ENCODE results near the gene CCDC180.

The CCDC180 gene

DNA sequence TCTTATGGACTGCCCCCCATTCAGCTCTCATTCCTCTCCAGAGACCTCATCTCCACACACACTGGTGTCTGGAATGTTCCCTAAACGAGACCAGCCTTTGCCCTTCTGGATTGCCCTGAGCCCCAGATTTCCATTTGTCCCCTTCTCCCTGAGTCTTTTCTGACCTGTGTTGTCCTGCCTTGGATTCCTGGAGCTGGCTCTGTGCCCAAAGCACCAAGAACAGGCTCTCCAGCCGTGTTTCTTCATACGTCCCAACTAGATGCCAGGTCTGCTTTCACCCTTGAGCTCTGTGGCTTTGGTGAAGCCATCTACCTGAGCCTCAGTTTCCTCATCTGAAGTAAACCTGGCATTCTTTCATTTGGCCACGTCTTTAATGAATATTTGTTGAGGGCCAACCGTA is 6.3 kb downstream of the CCDC180 start:
- Histone ChIP-seq H3K4me3 (no peak overlapping the region), H3K9me3 (ENCODE audit: low read depth, low read length) (no peaks in the 10 kb centered on the region), H3K36me3 (ENCODE audit: insufficient read depth, low read length) (no peaks in the 10 kb centered on the region; the same call in 1 of the 2 replicates), H3K9ac (ENCODE audit: insufficient read length) (no peak overlapping the region), H3K27ac (no peak overlapping the region)
- DNase-seq (ENCODE audit: low read depth, low spot score) = no peak
- no peak for TF ChIP-seq POLR2AphosphoS5 (IDR thresholded peaks at IDR 0.05; ENCODE audit: borderline replicate concordance, low read depth, low read length)
- no peak for TF ChIP-seq EZH2 (IDR thresholded peaks at IDR 0.05)
- TF ChIP-seq FOXP2 (optimal IDR thresholded peaks at IDR 0.05; ENCODE audit: control extremely low read depth, extremely low read length, insufficient read depth) = no peak

DNA sequence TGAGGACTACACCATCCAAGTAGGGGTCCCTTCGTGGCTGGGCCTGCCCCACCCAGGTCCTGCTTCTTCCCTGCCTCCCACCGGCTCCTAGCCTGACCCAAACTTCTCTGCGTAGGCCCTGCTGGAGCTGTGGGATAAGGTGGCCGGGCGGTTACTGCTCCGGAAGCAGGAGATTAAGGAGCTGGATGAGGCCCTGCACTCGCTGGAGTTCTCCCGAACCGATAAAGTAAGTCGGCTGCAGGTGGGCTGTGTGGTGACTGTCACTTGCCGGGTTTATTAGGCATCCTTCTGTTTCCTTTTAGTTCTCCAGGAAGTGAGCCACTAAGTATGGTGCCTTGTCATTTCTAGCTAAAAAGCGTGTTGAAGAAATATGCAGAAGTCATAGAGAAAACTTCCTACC is 7.0 kb downstream of the CCDC180 start:
- TF ChIP-seq POLR2AphosphoS5 (IDR thresholded peaks at IDR 0.05; ENCODE audit: borderline replicate concordance, low read depth, low read length) = no peak
- TF ChIP-seq EZH2 (IDR thresholded peaks at IDR 0.05) = no peak
- TF ChIP-seq FOXP2 (optimal IDR thresholded peaks at IDR 0.05; ENCODE audit: control extremely low read depth, extremely low read length, insufficient read depth) = no peak
- no peaks in the 10 kb centered on the region for H3K9me3 ChIP-seq (ENCODE audit: low read depth, low read length)
- H3K36me3 ChIP-seq (ENCODE audit: insufficient read depth, low read length) = no peaks in the 10 kb centered on the region; the same call in 1 of the 2 replicates
- no peak overlapping the region for H3K4me3 ChIP-seq
- no peak overlapping the region for H3K27ac ChIP-seq
- H3K9ac ChIP-seq (ENCODE audit: insufficient read length) = no peak overlapping the region
- no peak for DNase-seq (ENCODE audit: low read depth, low spot score)

DNA sequence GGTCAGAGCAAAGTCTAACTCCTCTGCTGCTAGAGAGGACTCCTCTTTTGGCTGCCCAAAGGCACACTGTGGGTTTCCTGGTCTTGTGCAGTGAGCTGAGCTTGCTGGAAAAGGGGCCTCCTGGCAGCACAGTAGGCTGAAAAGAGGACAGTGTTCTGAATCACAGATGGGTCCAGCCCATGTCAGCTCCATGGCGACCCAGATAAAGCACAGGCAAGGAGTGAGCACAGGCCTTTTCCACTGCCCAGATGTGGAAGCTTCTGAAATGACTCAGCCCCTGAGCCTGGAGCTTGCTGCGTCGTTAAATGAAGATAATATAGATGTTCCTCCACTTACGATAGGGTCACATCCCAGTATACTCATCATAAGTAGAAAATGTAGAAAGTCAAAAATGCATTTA is 8.1 kb downstream of the CCDC180 start:
- Histone ChIP-seq H3K27ac (no peak overlapping the region), H3K36me3 (ENCODE audit: insufficient read depth, low read length) (no peaks in the 10 kb centered on the region; the same call in 1 of the 2 replicates), H3K9me3 (ENCODE audit: low read depth, low read length) (no peaks in the 10 kb centered on the region), H3K9ac (ENCODE audit: insufficient read length) (no peak overlapping the region), H3K4me3 (no peak overlapping the region)
- no peak for TF ChIP-seq FOXP2 (optimal IDR thresholded peaks at IDR 0.05; ENCODE audit: control extremely low read depth, extremely low read length, insufficient read depth)
- TF ChIP-seq POLR2AphosphoS5 (IDR thresholded peaks at IDR 0.05; ENCODE audit: borderline replicate concordance, low read depth, low read length) = no peak
- TF ChIP-seq EZH2 (IDR thresholded peaks at IDR 0.05) = no peak
- DNase-seq (ENCODE audit: low read depth, low spot score) = no peak

DNA sequence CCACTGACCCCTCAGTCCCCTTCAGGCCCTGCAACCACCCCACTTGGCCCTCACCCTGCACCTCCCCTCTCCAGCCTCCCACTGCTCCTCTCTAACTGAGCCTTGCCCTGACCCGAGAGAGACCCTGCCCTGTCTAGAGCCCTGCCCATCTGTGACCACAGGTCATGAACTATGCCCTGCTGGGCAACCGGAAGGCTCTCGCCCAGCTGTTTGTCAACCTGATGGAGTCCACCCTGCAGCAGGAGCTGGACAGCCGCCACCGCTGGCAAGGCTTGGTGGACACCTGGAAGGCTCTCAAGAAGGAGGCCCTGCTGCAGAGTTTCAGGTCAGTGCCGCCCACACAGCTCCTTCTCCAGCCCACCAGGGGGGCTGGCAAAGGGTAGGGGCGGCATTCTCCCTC is 9.4 kb downstream of the CCDC180 start:
- H3K27ac ChIP-seq = no peak overlapping the region
- TF ChIP-seq POLR2AphosphoS5 (IDR thresholded peaks at IDR 0.05; ENCODE audit: borderline replicate concordance, low read depth, low read length) = no peak
- no peak for TF ChIP-seq EZH2 (IDR thresholded peaks at IDR 0.05)
- TF ChIP-seq FOXP2 (optimal IDR thresholded peaks at IDR 0.05; ENCODE audit: control extremely low read depth, extremely low read length, insufficient read depth) = no peak
- H3K36me3 ChIP-seq (ENCODE audit: insufficient read depth, low read length) = no peaks in the 10 kb centered on the region; the same call in 1 of the 2 replicates
- H3K4me3 ChIP-seq = no peak overlapping the region
- H3K9ac ChIP-seq (ENCODE audit: insufficient read length) = no peak overlapping the region
- H3K9me3 ChIP-seq (ENCODE audit: low read depth, low read length) = no peaks in the 10 kb centered on the region
- DNase-seq (ENCODE audit: low read depth, low spot score) = no peak

DNA sequence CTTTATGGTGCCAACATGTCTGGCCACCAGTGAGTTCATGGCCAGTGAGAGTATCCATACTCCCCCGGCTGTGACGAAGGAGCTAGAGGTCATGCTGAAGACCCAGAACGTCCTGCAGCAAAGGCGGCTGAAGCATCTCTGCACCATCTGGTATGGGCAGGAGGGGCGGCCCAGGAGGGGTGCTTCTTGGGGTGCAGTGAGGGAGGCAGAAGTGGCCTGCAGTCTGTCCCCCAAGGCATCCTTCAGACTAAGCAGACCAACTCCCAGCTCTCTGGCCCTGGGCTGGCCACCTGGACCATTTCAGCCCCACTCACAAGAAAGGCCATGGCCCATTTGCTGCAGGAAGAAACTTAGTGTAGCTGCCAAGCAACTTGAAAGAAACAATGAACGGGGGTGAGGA is 11.0 kb downstream of the CCDC180 start:
- no peak overlapping the region for H3K4me3 ChIP-seq
- H3K9me3 ChIP-seq (ENCODE audit: low read depth, low read length) = no peaks in the 10 kb centered on the region
- no peak overlapping the region for H3K27ac ChIP-seq
- TF ChIP-seq POLR2AphosphoS5 (IDR thresholded peaks at IDR 0.05; ENCODE audit: borderline replicate concordance, low read depth, low read length) (no peak), EZH2 (IDR thresholded peaks at IDR 0.05) (no peak), FOXP2 (optimal IDR thresholded peaks at IDR 0.05; ENCODE audit: control extremely low read depth, extremely low read length, insufficient read depth) (no peak)
- no peak overlapping the region for H3K9ac ChIP-seq (ENCODE audit: insufficient read length)
- no peaks in the 10 kb centered on the region; the same call in 1 of the 2 replicates for H3K36me3 ChIP-seq (ENCODE audit: insufficient read depth, low read length)
- DNase-seq (ENCODE audit: low read depth, low spot score) = no peak

DNA sequence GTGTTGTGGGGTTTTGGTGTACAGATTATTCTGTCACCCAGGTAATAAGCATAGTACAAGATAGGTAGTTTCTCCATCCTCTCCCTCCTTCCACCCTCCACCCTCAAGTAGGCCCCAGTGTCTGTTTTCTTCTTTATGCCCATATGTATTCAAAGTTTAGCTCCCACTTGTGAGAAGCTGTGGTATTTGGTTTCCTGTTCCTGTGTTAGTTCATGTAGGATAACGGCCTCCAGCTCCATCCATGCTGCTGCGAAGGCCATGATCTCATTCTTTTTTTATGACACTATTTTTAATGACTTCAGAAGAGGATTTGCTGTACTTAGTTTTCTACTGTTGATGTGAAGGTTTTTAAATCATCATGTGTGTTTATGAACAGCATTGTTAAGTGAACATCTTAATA is 11.9 kb downstream of the CCDC180 start:
- Histone ChIP-seq H3K36me3 (ENCODE audit: insufficient read depth, low read length) (no peaks in the 10 kb centered on the region; the same call in 1 of the 2 replicates), H3K27ac (no peak overlapping the region), H3K9ac (ENCODE audit: insufficient read length) (no peak overlapping the region), H3K9me3 (ENCODE audit: low read depth, low read length) (no peaks in the 10 kb centered on the region), H3K4me3 (no peak overlapping the region)
- no peak for TF ChIP-seq POLR2AphosphoS5 (IDR thresholded peaks at IDR 0.05; ENCODE audit: borderline replicate concordance, low read depth, low read length)
- no peak for TF ChIP-seq EZH2 (IDR thresholded peaks at IDR 0.05)
- TF ChIP-seq FOXP2 (optimal IDR thresholded peaks at IDR 0.05; ENCODE audit: control extremely low read depth, extremely low read length, insufficient read depth) = no peak
- no peak for DNase-seq (ENCODE audit: low read depth, low spot score)

DNA sequence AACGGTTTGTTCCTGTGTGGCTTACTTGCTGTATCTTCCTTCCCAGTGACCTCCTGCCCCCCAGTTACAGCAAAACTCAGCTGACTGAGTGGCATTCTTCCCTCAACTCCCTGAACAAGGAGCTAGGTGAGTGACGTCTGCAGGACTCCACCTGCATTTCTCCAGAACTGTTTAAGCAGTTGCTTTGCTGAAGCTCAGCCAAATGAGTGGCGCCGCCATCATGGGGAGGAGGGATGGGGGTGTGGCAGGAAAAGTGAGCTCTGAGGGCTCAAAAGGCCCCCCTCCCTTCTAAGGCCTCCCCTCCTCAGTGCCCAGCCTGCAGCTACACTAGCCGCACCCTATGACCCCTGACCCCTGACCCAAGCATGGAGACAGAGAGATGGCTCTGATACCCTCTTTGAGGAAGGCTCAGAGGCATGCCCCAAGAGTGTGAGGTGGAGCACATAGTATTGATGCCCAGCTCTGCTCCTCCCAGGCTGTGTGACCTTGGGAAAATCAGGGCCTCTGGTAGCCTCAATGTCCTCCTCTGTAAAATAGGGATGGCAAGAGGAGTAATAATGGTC is 12.7 kb downstream of the CCDC180 start:
- H3K4me3 ChIP-seq = no peak overlapping the region
- DNase-seq (ENCODE audit: low read depth, low spot score) = no peak
- H3K9me3 ChIP-seq (ENCODE audit: low read depth, low read length) = no peaks in the 10 kb centered on the region
- TF ChIP-seq POLR2AphosphoS5 (IDR thresholded peaks at IDR 0.05; ENCODE audit: borderline replicate concordance, low read depth, low read length) (no peak), FOXP2 (optimal IDR thresholded peaks at IDR 0.05; ENCODE audit: control extremely low read depth, extremely low read length, insufficient read depth) (no peak), EZH2 (IDR thresholded peaks at IDR 0.05) (no peak)
- H3K9ac ChIP-seq (ENCODE audit: insufficient read length) = no peak overlapping the region
- no peak overlapping the region for H3K27ac ChIP-seq
- no peaks in the 10 kb centered on the region for H3K36me3 ChIP-seq (ENCODE audit: insufficient read depth, low read length)

DNA sequence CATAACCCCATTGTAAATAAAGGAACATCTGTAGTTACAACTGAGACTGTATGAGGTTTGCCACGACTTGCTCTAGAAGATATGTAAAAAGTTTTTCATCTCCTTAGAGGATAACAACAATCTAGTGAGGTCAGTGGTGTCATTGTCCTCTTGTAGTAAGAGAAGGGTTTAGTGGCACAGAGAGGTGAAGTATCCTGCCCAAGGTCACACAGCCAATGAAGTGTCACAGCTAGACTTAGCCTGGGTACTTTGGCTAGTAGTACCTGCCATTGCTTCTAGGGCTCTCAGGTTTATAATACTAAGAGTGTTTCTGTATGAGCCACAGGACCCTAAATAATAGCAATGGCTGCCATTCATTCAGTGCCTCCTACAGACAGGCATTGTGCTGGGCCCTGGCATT is 13.8 kb downstream of the CCDC180 start:
- no peaks in the 10 kb centered on the region for H3K36me3 ChIP-seq (ENCODE audit: insufficient read depth, low read length)
- no peak overlapping the region for H3K27ac ChIP-seq
- DNase-seq (ENCODE audit: low read depth, low spot score) = no peak
- H3K9ac ChIP-seq (ENCODE audit: insufficient read length) = no peak overlapping the region
- no peak overlapping the region for H3K4me3 ChIP-seq
- TF ChIP-seq FOXP2 (optimal IDR thresholded peaks at IDR 0.05; ENCODE audit: control extremely low read depth, extremely low read length, insufficient read depth) = no peak
- TF ChIP-seq EZH2 (IDR thresholded peaks at IDR 0.05) = no peak
- no peak for TF ChIP-seq POLR2AphosphoS5 (IDR thresholded peaks at IDR 0.05; ENCODE audit: borderline replicate concordance, low read depth, low read length)
- H3K9me3 ChIP-seq (ENCODE audit: low read depth, low read length) = no peaks in the 10 kb centered on the region

DNA sequence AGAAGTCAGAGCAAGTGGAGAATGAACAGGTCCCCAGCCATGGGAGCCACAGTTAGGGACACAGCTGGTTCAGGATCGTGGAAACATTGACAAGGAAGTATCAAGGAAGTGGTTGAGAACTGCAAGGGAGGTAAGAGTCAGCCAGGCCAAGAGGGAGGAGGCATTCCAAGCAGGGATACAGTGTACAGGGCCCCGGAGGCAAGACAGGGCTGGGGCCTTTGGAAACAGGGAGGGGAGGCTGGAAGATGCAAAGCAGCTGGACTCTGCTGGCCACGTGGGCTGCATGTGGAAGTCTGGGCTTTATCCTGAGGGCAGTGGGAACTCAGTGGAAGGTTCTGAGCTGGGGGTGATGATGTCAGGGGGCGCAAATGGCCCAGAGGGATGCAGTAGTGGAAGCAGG is 14.2 kb downstream of the CCDC180 start:
- Histone ChIP-seq H3K4me3 (no peak overlapping the region), H3K27ac (no peak overlapping the region), H3K36me3 (ENCODE audit: insufficient read depth, low read length) (no peaks in the 10 kb centered on the region), H3K9ac (ENCODE audit: insufficient read length) (no peak overlapping the region), H3K9me3 (ENCODE audit: low read depth, low read length) (no peaks in the 10 kb centered on the region)
- TF ChIP-seq EZH2 (IDR thresholded peaks at IDR 0.05) = no peak
- no peak for DNase-seq (ENCODE audit: low read depth, low spot score)
